ENCODE data around the gene GALNT10. TPM values are rescaled to one million over a fixed set of nuclear protein-coding genes. Genes with fewer than 3 reads are reported as not detected.
A peak's percentile ranks its signal among the peaks of the same experiment; 100 is the strongest.

Gene GALNT10
- polyA plus RNA-seq, 1 of the 3 experiments (the other 2 are of a cell fraction), result 56.3 TPM

DNA sequence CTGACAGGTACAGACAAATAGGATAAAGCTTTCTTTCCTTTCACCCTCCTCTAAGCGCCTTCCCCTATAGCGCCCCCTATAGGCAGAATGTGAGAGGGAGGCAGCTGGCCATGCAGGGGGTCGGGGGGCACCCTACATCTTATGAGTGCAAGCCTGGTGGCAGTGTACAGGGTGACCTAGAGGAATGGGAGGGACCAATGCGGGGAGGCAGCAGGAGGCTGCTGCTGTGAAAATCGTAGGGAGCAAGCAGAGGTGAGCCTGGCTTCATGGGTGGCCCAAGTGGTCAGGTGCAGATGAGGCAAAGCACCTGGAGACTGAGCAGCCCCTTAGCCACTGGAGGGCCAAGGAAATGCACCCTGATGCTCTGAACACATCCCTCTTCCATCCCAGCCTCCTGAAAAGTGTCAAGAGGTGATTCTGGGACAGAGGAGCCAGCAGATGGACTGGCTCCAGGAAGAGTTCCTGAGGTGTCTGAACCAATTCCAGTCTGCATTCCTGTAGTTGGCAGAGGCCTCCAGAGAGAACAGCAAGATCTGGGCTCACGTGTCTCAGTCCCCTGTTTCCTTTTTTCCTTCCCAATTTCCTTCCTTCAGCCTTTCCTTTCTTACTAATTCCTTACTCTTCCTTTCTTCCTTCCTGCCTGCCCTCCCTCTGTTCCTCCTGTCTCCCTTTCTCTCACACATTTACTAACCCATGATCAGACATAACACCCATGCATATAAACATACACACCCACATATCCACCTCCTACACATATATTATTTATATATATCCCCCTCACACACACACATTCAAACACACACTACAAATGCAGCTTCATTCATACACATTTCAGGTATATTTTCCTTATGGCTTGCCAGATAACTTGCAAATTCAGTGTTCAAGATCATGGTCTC is 32.8 kb upstream of the GALNT10 start:
- no peak overlapping the region for H2AFZ ChIP-seq (ENCODE audit: low read depth)
- no peaks in the 10 kb centered on the region for H3K36me3 ChIP-seq (replicated peaks in 1 of 2; ENCODE audit: control insufficient read depth in 1 of 2, insufficient read depth in 2 of 2, low read length in 1 of 2)
- ChIA-PET POLR2A (no interaction called here), CTCF (interaction anchor here (1.1 to 2.4 kb wide), 8 partner anchors 9 to 247 kb away, joined by 3 to 11 read pairs (median 4); no protein-coding TSS in a partner anchor)
- H3K27ac ChIP-seq (ENCODE audit: low read depth in 2 of 2, low read length in 1 of 2), result no peak overlapping the region
- H3K9me3 ChIP-seq, result no peaks in the 10 kb centered on the region
- H3K79me2 ChIP-seq (ENCODE audit: insufficient read depth), result no peaks in the 10 kb centered on the region
- WGBS (ENCODE audit: low lambda C conversion rate), result 55% methylated on average over 6 of the region's 6 CpGs
- no peak overlapping the region for H3K4me2 ChIP-seq
- H4K20me1 ChIP-seq (ENCODE audit: insufficient read depth), result no peaks in the 10 kb centered on the region
- DNase-seq, result no peak
- TF ChIP-seq, protein P1, sequence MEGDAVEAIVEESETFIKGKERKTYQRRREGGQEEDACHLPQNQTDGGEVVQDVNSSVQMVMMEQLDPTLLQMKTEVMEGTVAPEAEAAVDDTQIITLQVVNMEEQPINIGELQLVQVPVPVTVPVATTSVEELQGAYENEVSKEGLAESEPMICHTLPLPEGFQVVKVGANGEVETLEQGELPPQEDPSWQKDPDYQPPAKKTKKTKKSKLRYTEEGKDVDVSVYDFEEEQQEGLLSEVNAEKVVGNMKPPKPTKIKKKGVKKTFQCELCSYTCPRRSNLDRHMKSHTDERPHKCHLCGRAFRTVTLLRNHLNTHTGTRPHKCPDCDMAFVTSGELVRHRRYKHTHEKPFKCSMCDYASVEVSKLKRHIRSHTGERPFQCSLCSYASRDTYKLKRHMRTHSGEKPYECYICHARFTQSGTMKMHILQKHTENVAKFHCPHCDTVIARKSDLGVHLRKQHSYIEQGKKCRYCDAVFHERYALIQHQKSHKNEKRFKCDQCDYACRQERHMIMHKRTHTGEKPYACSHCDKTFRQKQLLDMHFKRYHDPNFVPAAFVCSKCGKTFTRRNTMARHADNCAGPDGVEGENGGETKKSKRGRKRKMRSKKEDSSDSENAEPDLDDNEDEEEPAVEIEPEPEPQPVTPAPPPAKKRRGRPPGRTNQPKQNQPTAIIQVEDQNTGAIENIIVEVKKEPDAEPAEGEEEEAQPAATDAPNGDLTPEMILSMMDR (IDR thresholded peaks at IDR 0.05), result peak; percentile 51
- no peak for TF ChIP-seq GABPA (IDR thresholded peaks at IDR 0.05; ENCODE audit: low read depth)
- TF ChIP-seq, protein P2, sequence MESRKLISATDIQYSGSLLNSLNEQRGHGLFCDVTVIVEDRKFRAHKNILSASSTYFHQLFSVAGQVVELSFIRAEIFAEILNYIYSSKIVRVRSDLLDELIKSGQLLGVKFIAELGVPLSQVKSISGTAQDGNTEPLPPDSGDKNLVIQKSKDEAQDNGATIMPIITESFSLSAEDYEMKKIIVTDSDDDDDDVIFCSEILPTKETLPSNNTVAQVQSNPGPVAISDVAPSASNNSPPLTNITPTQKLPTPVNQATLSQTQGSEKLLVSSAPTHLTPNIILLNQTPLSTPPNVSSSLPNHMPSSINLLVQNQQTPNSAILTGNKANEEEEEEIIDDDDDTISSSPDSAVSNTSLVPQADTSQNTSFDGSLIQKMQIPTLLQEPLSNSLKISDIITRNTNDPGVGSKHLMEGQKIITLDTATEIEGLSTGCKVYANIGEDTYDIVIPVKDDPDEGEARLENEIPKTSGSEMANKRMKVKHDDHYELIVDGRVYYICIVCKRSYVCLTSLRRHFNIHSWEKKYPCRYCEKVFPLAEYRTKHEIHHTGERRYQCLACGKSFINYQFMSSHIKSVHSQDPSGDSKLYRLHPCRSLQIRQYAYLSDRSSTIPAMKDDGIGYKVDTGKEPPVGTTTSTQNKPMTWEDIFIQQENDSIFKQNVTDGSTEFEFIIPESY (IDR thresholded peaks at IDR 0.05; ENCODE audit: borderline replicate concordance, low read depth), result no peak
- no peak for TF ChIP-seq ELF1 (IDR thresholded peaks at IDR 0.05)
- peaks cover 0 to 5% of the 10 kb centered on the region in 2 experiments; a peak in 1 of 4 replicates for H3K4me1 ChIP-seq (ENCODE audit: control insufficient read depth in 1 of 2, insufficient read depth in 2 of 2, low read depth in 1 of 2, low read length in 1 of 2)
- no peak overlapping the region for H3K9ac ChIP-seq
- H3F3A ChIP-seq (replicated peaks; ENCODE audit: insufficient read depth), result peaks cover 4% of the 10 kb centered on the region
- H3K9me2 ChIP-seq, result no peaks in the 10 kb centered on the region
- H3K27me3 ChIP-seq (ENCODE audit: insufficient read depth), result no peaks in the 10 kb centered on the region
- no peak overlapping the region; a peak in 1 of 4 replicates for H3K4me3 ChIP-seq (ENCODE audit: low read depth in 2 of 2, low read length in 1 of 2)

DNA sequence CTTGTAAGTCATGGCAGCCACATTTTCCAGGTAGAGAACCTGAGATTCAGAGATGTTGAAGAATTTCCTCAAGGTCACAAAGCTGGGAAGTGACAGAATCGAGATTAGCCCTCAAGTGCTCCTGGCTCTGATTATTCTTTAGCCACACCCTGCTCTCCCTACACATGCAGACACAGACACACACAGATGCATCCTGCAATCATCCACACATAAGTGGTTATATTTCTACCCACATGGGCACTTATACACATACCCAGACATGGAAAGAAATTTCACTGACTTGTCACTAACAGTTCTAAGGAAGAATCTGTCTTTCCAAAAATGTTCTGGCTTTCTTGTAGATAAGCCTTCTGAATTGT is 32.2 kb upstream of the GALNT10 start:
- Histone ChIP-seq H3K79me2 (ENCODE audit: insufficient read depth) (no peaks in the 10 kb centered on the region), H3K36me3 (replicated peaks in 1 of 2; ENCODE audit: control insufficient read depth in 1 of 2, insufficient read depth in 2 of 2, low read length in 1 of 2) (no peaks in the 10 kb centered on the region), H3K27ac (ENCODE audit: low read depth in 2 of 2, low read length in 1 of 2) (no peak overlapping the region), H3F3A (replicated peaks; ENCODE audit: insufficient read depth) (peaks cover 4% of the 10 kb centered on the region), H2AFZ (ENCODE audit: low read depth) (no peak overlapping the region), H3K4me2 (no peak overlapping the region), H3K9me2 (no peaks in the 10 kb centered on the region), H3K9me3 (no peaks in the 10 kb centered on the region), H3K9ac (no peak overlapping the region), H3K4me3 (ENCODE audit: low read depth in 2 of 2, low read length in 1 of 2) (no peak overlapping the region), H3K27me3 (ENCODE audit: insufficient read depth) (0 out of 2 replicates have a peak, but pooled peaks cover 2% of the 10 kb centered on the region), H4K20me1 (ENCODE audit: insufficient read depth) (no peaks in the 10 kb centered on the region), H3K4me1 (ENCODE audit: control insufficient read depth in 1 of 2, insufficient read depth in 2 of 2, low read depth in 1 of 2, low read length in 1 of 2) (peaks cover 0 to 7% of the 10 kb centered on the region in 2 experiments; a peak in 2 of 4 replicates)
- WGBS (ENCODE audit: low lambda C conversion rate), result 67% methylated on average over 1 of the region's 1 CpG
- ChIA-PET CTCF (interaction anchor here (1.2 to 2.4 kb wide), 3 partner anchors 22 to 86 kb away, joined by 3 to 11 read pairs (median 4); no protein-coding TSS in a partner anchor), POLR2A (no interaction called here)
- TF ChIP-seq MXI1 (IDR thresholded peaks at IDR 0.05; ENCODE audit: low read depth, low read length), result no peak
- TF ChIP-seq, protein P3, sequence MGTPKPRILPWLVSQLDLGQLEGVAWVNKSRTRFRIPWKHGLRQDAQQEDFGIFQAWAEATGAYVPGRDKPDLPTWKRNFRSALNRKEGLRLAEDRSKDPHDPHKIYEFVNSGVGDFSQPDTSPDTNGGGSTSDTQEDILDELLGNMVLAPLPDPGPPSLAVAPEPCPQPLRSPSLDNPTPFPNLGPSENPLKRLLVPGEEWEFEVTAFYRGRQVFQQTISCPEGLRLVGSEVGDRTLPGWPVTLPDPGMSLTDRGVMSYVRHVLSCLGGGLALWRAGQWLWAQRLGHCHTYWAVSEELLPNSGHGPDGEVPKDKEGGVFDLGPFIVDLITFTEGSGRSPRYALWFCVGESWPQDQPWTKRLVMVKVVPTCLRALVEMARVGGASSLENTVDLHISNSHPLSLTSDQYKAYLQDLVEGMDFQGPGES (IDR thresholded peaks at IDR 0.05; ENCODE audit: low read depth, low read length), result no peak
- TF ChIP-seq EP300 (IDR thresholded peaks at IDR 0.05; ENCODE audit: borderline replicate concordance in 1 of 2, low read depth in 1 of 2, low read length in 1 of 2), result no peak
- TF ChIP-seq, protein P4, sequence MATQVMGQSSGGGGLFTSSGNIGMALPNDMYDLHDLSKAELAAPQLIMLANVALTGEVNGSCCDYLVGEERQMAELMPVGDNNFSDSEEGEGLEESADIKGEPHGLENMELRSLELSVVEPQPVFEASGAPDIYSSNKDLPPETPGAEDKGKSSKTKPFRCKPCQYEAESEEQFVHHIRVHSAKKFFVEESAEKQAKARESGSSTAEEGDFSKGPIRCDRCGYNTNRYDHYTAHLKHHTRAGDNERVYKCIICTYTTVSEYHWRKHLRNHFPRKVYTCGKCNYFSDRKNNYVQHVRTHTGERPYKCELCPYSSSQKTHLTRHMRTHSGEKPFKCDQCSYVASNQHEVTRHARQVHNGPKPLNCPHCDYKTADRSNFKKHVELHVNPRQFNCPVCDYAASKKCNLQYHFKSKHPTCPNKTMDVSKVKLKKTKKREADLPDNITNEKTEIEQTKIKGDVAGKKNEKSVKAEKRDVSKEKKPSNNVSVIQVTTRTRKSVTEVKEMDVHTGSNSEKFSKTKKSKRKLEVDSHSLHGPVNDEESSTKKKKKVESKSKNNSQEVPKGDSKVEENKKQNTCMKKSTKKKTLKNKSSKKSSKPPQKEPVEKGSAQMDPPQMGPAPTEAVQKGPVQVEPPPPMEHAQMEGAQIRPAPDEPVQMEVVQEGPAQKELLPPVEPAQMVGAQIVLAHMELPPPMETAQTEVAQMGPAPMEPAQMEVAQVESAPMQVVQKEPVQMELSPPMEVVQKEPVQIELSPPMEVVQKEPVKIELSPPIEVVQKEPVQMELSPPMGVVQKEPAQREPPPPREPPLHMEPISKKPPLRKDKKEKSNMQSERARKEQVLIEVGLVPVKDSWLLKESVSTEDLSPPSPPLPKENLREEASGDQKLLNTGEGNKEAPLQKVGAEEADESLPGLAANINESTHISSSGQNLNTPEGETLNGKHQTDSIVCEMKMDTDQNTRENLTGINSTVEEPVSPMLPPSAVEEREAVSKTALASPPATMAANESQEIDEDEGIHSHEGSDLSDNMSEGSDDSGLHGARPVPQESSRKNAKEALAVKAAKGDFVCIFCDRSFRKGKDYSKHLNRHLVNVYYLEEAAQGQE (IDR thresholded peaks at IDR 0.05; ENCODE audit: low read depth, low read length), result no peak
- TF ChIP-seq, protein P1 (IDR thresholded peaks at IDR 0.05), result no peak
- no peak for TF ChIP-seq GATA2 (CRISPR knock-in tag; IDR thresholded peaks at IDR 0.05)
- no peak for TF ChIP-seq YY1 (IDR thresholded peaks at IDR 0.05; ENCODE audit: low read depth)
- TF ChIP-seq, protein P5, sequence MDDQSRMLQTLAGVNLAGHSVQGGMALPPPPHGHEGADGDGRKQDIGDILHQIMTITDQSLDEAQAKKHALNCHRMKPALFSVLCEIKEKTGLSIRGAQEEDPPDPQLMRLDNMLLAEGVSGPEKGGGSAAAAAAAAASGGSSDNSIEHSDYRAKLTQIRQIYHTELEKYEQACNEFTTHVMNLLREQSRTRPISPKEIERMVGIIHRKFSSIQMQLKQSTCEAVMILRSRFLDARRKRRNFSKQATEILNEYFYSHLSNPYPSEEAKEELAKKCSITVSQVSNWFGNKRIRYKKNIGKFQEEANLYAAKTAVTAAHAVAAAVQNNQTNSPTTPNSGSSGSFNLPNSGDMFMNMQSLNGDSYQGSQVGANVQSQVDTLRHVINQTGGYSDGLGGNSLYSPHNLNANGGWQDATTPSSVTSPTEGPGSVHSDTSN (IDR thresholded peaks at IDR 0.05), result no peak
- no peak for TF ChIP-seq FOXM1 (IDR thresholded peaks at IDR 0.05; ENCODE audit: low read depth)
- no peak for DNase-seq
